ENCODE results near the gene KCNQ1. TPM values are rescaled to one million over a fixed set of nuclear protein-coding genes. Genes with fewer than 3 reads are reported as not detected.

KCNQ1 gene
- total and polyA plus RNA-seq, 12 donors: 11.0 to 447 (median 320) TPM

- no peak for DNase-seq
- Histone ChIP-seq H3K36me3 (replicated peaks in 1 of 2) (no peaks in the 10 kb centered on the region), H3K27ac (no peak overlapping the region), H3K4me1 (replicated peaks in 1 of 2) (no peaks in the 10 kb centered on the region), H3K9me3 (replicated peaks in 1 of 3) (no peaks in the 10 kb centered on the region), H3K4me3 (no peak overlapping the region), H3K27me3 (peaks cover 21% of the 10 kb centered on the region)
- TF ChIP-seq CTCF (IDR thresholded peaks at IDR 0.05): no peak
- no peak for TF ChIP-seq POLR2A (IDR thresholded peaks at IDR 0.05)
- intact Hi-C loops (cut with DNase I): no loop called here
- 85 to 96% (median 88%) methylated on average over 5 to 43 of the region's 43 CpGs for WGBS, 4 donors
These were observed 30.8 kb upstream of the KCNQ1 start for GRCh38 chr11:2413742-2414579.

- no peaks in the 10 kb centered on the region for H3K4me1 ChIP-seq (replicated peaks in 1 of 2)
- H3K9me3 ChIP-seq (replicated peaks in 1 of 3): no peaks in the 10 kb centered on the region
- peaks cover 21% of the 10 kb centered on the region for H3K27me3 ChIP-seq
- no peak for DNase-seq
- whole genome bisulfite sequencing, 4 donors: 86 to 92% (median 89%) methylated on average over 32 to 35 of the region's 35 CpGs
- H3K4me3 ChIP-seq: no peak overlapping the region
- intact Hi-C loops (cut with DNase I): no loop called here
- no peaks in the 10 kb centered on the region for H3K36me3 ChIP-seq (replicated peaks in 1 of 2)
- no peak for TF ChIP-seq CTCF (IDR thresholded peaks at IDR 0.05)
- no peak for TF ChIP-seq POLR2A (IDR thresholded peaks at IDR 0.05)
- H3K27ac ChIP-seq: no peak overlapping the region
These were observed 30.2 kb upstream of the KCNQ1 start for GRCh38 chr11:2414616-2415015.

- Histone ChIP-seq H3K27ac (no peak overlapping the region), H3K36me3 (replicated peaks in 1 of 2) (no peaks in the 10 kb centered on the region), H3K27me3 (peaks cover 15% of the 10 kb centered on the region), H3K4me3 (no peak overlapping the region), H3K4me1 (replicated peaks in 1 of 2) (no peaks in the 10 kb centered on the region), H3K9me3 (replicated peaks in 1 of 3) (no peaks in the 10 kb centered on the region)
- DNase-seq: no peak
- TF ChIP-seq POLR2A (IDR thresholded peaks at IDR 0.05): no peak
- TF ChIP-seq CTCF (IDR thresholded peaks at IDR 0.05): no peak
- intact Hi-C loops (cut with DNase I): no loop called here
- WGBS, 4 donors: 78 to 88% (median 86%) methylated on average over 14 to 28 of the region's 28 CpGs
These were observed 29.6 kb upstream of the KCNQ1 start for GRCh38 chr11:2415171-2415570.

- Histone ChIP-seq H3K4me1 (replicated peaks in 1 of 2) (peaks cover 0 to 4% of the 10 kb centered on the region in 2 donors), H3K9me3 (replicated peaks in 1 of 3) (no peaks in the 10 kb centered on the region), H3K36me3 (replicated peaks in 1 of 2) (no peaks in the 10 kb centered on the region), H3K27me3 (peaks cover 9% of the 10 kb centered on the region), H3K27ac (no peak overlapping the region), H3K4me3 (no peak overlapping the region)
- intact Hi-C loops (cut with DNase I): no loop called here
- TF ChIP-seq POLR2A (IDR thresholded peaks at IDR 0.05): no peak
- no peak for TF ChIP-seq CTCF (IDR thresholded peaks at IDR 0.05)
- no peak for DNase-seq
- 79 to 83% (median 82%) methylated on average over 3 to 34 of the region's 34 CpGs for WGBS, 4 donors
These were observed 29.0 kb upstream of the KCNQ1 start for GRCh38 chr11:2415601-2416380.

Data from adrenal gland (tissue), 12 donors.